Measurements from ENCODE around the gene TSPAN5. TPM values are rescaled to one million over a fixed set of nuclear protein-coding genes. Genes with fewer than 3 reads are reported as not detected.

The TSPAN5 gene
- total and polyA plus RNA-seq, 11 donors: 1.0 to 10.2 (median 5.6) TPM

- ATAC-seq: peak in 1 of 4 donors; percentile 53
- TF ChIP-seq POLR2A (IDR thresholded peaks at IDR 0.05): no peak
- no peak for TF ChIP-seq CTCF (IDR thresholded peaks at IDR 0.05)
- DNase-seq: no peak
- peak overlapping the region in 1 of 12 donors; percentile 39 for H3K27ac ChIP-seq
- peaks cover 0 to 9% (median 0%) of the 10 kb centered on the region in 12 donors for H3K4me1 ChIP-seq
- no peaks in the 10 kb centered on the region for H3K36me3 ChIP-seq
- intact Hi-C loops (cut with DNase I): no loop called here
- H3K27me3 ChIP-seq: no peaks in the 10 kb centered on the region
- no peaks in the 10 kb centered on the region for H3K9me3 ChIP-seq
- 59 to 73% (median 67%) methylated on average over 4 of the region's 4 CpGs for WGBS, 4 donors
- no peak overlapping the region for H3K4me3 ChIP-seq
Observed at GRCh38 chr4:98574816-98575215, 83.6 kb downstream of the TSPAN5 start.

GRCh38 chr4:98573791-98574190 is 84.6 kb downstream of the TSPAN5 start:
- no peak for DNase-seq
- no peak for ATAC-seq
- Histone ChIP-seq H3K4me3 (no peak overlapping the region), H3K9me3 (no peaks in the 10 kb centered on the region), H3K27ac (peak overlapping the region in 1 of 12 donors; percentile 39), H3K27me3 (no peaks in the 10 kb centered on the region), H3K36me3 (no peaks in the 10 kb centered on the region), H3K4me1 (peaks cover 0 to 16% (median 3%) of the 10 kb centered on the region in 12 donors)
- no peak for TF ChIP-seq POLR2A (IDR thresholded peaks at IDR 0.05)
- no peak for TF ChIP-seq CTCF (IDR thresholded peaks at IDR 0.05)
- WGBS, 4 donors: 46 to 97% (median 64%) methylated on average over 2 of the region's 2 CpGs
- intact Hi-C loops (cut with DNase I): no loop called here

GRCh38 chr4:98572697-98573096 is 85.7 kb downstream of the TSPAN5 start:
- peaks cover 0 to 17% (median 3%) of the 10 kb centered on the region in 12 donors for H3K4me1 ChIP-seq
- no peak for TF ChIP-seq CTCF (IDR thresholded peaks at IDR 0.05)
- TF ChIP-seq POLR2A (IDR thresholded peaks at IDR 0.05): no peak
- no peak overlapping the region for H3K4me3 ChIP-seq
- no peaks in the 10 kb centered on the region for H3K9me3 ChIP-seq
- H3K27ac ChIP-seq: no peak overlapping the region
- intact Hi-C loops (cut with DNase I): no loop called here
- H3K27me3 ChIP-seq: no peaks in the 10 kb centered on the region
- DNase-seq (no peak), ATAC-seq (no peak)
- no peaks in the 10 kb centered on the region for H3K36me3 ChIP-seq
- 38 to 83% (median 64%) methylated on average over 2 of the region's 2 CpGs for WGBS, 4 donors

- Histone ChIP-seq H3K9me3 (no peaks in the 10 kb centered on the region), H3K36me3 (no peaks in the 10 kb centered on the region), H3K27me3 (no peaks in the 10 kb centered on the region), H3K4me1 (peaks cover 0 to 25% (median 7%) of the 10 kb centered on the region in 12 donors), H3K27ac (no peak overlapping the region), H3K4me3 (no peak overlapping the region)
- TF ChIP-seq CTCF (IDR thresholded peaks at IDR 0.05) (no peak), POLR2A (IDR thresholded peaks at IDR 0.05) (no peak)
- no peak for ATAC-seq
- DNase-seq: no peak
- WGBS, 4 donors: 87 to 93% (median 90%) methylated on average over 11 of the region's 11 CpGs
- intact Hi-C loops (cut with DNase I): no loop called here
Observed at GRCh38 chr4:98571161-98571786, 87.1 kb downstream of the TSPAN5 start.

All from heart left ventricle (tissue), 16 donors.